HPDE6-E6E7 (cell line): ENCODE data around the gene SAFB.

Experiments
- DNase-seq: peaks from one replicate; pipeline ENCODE4 v3.0.0; 2011; ENCODE audit warnings: missing footprints; ENCODE audit errors: extremely low spot score

Gene SAFB

DNA sequence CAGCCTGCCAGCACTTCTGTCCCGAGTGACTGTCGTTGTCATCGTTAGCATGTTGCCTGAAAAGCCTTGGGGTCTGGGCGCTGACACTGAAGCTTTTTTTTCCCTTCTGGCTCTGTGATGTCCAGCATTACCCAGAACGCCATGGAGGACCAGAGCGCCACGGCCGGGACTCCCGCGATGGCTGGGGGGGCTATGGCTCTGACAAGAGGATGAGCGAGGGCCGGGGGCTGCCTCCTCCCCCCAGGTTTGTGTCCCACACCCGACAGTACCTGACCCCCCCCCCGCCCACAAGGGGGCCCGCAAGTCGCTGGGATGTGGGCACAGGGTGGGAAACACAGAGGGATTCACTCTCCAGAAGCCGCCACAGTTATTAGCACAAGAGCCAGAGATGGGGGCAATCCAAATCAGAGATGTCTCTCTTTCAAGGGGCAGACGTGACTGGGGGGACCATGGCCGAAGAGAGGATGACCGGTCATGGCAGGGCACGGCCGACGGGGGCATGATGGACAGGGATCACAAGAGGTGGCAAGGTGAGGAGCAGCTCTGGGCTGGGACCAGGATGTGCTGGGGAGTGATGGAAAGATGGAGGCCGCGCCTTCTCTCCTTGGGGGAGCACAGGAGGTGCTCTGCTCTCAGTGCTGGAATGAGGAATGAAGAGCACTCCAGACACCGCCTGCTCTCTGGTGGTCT is 44.2 kb downstream of the SAFB start:
- DNase-seq: no peak

DNA sequence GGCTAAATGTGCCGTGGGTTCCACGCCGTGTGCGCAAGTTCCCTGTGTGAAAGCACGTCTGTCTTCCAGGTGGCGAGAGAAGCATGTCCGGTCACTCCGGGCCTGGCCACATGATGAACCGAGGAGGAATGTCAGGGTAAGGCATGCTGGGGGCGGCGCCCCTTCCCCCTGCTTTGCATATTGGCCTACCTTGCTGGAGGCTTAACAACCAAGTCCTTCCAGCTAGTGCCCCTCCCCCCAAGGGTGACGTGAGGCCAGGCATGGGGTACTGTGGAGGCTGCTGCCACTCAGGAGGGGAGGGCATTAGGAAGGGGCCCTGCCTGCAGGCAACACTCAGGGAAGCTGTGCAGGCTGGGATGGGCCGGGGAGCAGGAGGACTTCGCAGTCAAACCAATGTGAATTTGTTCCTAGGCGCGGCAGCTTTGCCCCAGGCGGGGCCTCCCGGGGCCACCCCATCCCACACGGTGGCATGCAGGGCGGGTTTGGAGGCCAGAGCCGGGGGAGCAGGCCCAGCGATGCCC is 44.9 kb downstream of the SAFB start:
- no peak for DNase-seq

DNA sequence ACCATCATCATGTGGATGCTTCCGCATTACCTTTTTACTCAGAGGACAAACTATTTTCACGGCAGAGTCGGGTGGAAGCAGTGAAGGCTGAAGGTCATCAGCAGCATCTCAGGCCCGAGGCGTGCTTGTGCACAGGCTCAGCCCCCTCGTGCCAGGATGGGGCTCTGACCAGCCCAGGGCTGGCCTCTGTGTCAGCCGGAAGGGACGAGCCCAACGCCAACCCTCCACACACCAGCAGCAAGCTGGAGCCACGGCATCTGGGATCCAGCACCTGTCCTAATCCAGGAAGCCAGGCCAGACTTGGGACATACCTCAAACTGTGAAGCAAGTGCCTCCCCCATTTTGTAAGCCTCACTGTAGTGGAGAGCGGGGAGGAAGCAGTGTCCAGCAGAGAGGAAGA is 46.3 kb downstream of the SAFB start:
- DNase-seq: no peak

DNA sequence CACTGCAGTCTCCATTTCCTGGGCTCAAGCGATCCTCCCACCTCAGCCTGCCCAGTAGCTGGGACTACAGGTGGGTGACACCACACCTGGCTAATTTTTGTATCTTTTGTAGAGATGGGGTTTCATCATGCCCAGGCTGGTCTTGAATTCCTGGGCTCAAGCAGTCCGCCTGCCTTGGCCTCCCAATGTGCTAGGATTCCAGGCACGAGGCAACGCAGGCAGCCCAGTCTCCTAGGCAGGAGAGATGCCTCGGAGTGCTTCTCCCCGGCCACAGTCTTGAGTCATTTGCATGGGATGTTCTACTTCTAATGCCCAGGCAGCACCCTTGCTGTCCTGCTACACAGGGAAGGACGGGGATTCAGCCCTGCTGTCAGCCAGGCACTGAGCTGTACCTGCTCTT is 48.7 kb downstream of the SAFB start:
- no peak for DNase-seq

DNA sequence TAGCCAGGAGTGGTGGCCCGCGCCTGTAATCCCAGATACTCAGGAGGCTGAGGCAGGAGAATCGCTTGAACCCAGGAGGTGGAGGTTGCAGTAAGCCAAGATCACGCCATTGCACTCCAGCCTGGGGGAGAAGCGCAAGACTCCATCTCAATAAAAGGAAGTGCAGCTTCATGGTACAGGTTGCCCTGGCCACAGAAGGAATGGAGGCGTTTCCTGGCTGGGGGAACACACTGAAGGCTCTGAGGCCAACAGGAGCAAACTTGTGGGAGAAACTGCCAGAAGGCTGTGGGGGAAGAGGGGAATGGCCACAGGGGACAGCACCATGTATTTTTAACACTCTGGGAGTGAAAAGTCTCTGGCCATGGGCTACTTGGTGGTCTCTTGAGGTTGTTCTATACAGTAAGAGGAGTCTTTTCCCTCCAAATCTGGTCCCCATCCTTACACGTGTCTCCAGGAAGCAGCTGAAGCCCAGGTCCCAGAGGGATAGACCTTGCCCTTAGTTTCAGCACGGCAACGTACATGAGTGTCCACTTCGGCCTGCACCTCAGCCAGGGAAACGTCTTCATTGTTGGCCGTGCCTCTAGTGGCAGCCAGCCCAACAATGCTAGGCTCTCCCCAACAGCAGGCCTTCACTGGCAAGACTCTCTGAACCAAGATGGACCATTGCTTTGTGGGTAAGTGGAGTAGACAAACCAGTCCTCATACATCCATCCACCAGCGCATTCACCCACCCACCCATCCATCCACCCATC is 50.0 kb downstream of the SAFB start:
- no peak for DNase-seq

DNA sequence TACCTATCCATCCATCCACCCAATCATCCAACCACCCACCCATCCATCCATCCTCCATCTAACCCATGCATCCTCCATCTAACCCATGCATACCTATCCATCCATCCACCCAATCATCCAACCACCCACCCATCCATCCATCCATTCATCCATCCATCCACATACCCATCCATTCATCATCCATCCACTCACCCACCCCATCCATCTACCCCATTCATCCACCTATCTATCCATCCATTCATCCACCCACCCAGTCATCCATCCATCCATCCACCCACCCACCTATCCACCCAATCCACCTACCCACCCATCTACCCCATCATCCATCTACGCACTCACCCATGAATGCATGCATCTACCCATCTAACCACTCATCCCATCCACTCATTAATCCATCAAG is 50.9 kb downstream of the SAFB start:
- no peak for DNase-seq

DNA sequence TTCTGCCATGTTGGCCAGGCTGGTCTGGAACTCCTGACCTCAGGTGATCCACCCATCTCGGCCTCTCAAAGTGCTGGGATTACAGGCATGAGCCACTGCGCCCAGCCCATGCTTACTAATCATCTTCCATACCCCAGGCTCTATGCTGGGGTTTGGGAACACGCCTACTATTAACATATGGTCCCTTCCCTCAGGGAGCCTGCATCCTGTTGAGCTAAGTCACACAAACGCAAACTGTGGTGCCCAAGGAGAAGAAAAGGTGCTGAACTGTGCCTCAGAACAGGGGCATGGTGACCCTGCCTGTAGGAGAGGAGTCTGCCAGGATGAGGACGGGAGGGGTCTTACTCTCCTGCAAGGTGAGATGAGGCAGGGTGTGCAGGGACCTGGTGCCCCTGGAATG is 51.8 kb downstream of the SAFB start:
- no peak for DNase-seq

DNA sequence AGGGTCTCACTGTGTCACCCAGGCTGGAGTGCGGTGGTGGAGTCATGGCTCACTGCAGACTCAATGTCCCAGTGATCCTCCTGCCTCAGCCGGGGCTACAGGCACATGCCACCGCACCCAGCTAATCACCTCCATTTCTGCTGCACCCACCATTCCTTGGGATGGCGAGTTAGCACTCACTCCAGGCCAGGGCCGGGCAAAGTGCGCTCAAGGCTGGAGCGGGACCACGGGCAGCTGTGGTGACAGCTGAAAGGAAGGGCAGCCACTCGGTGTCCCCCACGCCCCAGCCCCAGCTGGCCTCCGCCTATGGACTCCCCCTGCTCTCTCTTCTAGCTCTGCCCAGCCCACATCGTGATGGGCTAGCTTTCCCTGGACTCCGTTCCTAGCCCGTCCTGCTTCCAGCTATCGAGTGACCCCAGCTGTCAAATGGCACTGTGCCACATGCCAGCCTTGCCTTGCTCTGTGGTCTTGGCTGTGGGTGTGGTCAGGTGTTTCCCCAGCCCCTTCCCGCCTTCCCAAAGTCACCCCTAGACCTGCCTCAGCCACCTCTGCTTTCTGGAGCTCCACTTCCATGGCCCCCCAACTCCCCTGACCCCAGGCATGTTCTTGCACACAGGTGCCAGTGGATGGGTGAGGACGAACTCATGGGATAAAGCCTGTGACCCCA is 53.4 kb downstream of the SAFB start:
- no peak for DNase-seq

DNA sequence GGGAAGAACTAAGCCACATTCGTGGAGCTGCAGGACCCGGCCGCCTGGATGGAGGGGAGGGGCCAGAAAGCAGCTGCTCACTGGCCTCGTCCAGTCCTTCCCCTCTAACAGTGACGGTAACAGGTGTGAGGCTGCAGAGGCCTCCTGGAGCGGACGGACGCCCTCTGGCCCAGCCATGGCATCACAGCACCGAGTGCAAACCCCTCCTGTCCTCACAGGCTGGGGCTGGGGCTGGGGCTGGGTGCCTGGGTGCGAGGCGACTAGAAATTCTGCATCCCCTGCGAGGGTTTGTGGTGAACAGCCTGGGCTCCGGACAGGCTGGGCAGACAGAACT is 53.9 kb downstream of the SAFB start:
- no peak for DNase-seq

DNA sequence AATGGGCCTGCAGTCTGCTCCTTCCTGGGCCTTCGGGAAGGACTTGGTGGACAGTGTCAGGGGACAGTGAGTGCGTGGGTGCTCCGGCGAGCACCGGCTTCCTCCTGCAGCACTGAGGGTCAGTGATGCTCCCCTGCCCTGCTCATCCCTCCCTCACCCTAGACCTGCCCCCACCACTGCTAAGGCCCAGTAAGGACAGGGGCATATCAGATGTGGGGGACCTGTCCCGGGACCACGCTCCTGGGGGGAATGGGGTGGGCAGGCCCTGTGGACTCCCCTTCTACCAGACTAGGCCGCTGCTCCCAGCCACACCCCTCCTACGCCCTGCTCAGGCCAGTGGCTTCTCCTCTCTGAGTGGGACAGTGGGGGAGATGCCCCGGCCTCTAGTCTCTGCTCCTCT is 54.3 kb downstream of the SAFB start:
- DNase-seq: no peak

DNA sequence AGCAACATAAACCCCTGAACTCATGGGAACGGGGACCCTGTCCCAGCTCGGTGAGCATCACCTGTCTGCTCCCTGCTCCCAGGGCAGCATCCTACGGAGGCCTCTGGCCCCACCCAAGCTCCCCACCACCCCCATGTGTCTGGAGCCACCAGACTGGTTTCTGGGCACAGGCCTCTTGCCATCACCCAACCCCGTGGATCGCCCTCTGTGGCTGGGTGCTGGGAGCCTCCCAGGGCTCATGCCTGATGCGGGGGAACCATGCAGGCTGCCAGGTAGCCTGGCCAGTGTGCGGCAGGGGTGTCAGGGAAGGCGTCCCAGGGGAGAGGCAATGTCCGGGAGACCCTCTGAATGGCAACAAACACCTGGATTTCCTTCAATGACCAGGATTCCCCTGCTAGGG is 54.7 kb downstream of the SAFB start:
- no peak for DNase-seq

DNA sequence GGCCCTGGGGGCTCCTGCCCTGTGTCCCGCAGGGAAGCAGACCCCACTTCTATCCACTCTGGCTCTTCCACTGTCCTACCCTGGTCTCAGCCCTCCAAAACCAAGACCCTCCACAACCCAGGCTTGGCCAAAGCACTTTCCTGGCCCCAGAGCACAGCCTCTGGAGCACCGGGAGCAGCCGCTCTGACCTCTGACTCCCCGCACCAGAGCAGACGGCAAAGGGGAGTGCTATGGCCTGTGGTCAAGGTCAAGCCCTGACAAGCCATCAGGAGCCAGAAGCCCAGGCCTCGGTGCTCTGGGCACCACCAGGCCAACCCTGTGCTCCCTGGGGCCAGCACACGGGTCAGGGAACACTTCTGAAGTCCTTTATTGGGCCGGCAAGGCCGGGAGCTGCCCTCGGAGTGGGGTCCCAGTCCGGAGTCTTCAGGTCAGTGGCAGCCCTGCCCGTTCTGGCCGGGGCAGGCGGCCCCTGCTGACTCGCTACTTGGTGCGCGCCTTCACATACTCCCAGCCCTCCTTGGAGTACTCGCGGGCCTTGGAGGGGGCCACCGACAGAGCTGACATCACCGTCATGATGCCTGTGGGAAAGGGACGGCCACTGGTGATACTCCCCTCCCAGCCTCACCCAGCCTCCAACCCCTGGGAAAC is 55.3 kb downstream of the SAFB start:
- DNase-seq: no peak

DNA sequence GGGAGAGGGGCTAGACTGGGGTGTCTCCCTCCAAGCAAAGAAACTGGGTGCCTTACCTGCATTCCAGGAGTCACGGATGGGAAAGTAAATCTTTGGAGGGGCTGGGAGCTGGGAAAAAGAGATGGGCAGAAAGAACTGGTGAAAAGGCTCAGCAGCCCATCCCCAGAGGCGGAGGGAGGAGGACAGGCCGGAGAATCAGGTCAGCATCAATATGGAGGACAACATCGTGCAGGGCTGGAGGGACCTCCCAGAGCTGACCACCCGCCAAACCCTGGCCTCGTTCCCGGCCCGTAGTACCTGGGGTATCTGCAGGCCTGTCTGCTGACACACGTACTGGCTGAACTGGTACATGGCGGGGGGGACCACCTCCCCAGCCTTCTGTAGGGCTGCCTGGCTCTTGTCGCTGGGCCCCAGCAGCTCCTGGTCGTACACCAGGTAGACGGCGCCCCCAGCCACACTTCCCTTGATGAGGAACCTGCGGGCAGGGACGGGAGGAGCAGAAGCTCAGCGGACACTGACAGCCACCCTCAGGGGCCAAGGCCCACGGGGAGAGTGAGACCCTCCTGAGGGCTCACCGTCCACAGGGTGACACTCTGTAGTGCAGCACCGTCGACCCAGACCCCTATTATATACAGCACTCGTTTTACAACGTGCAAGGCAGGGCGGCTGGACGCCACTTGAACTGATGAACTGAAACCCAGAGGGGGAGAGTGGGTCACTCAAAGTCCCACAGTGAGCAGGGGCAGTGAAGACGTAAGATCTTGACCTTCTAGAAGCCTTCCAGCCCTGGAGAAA is 56.6 kb downstream of the SAFB start:
- DNase-seq: no peak

DNA sequence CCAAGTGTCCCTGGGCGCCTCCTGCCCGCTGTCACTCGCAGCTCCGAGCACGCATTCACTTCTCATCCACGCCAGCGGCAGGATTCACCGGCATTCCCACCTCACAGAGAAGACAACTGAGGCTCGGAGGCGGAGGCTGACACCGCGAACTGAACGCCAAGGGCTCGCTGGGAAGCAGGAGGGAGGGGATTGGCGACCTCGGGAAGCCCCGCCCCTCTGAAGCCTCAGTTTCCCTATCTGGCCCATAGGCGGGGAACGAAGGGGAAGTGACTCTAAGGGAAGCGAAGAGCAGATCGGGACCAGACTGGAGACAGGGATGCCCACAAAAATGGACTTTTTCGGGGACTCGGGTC is 57.2 kb downstream of the SAFB start:
- no peak for DNase-seq

DNA sequence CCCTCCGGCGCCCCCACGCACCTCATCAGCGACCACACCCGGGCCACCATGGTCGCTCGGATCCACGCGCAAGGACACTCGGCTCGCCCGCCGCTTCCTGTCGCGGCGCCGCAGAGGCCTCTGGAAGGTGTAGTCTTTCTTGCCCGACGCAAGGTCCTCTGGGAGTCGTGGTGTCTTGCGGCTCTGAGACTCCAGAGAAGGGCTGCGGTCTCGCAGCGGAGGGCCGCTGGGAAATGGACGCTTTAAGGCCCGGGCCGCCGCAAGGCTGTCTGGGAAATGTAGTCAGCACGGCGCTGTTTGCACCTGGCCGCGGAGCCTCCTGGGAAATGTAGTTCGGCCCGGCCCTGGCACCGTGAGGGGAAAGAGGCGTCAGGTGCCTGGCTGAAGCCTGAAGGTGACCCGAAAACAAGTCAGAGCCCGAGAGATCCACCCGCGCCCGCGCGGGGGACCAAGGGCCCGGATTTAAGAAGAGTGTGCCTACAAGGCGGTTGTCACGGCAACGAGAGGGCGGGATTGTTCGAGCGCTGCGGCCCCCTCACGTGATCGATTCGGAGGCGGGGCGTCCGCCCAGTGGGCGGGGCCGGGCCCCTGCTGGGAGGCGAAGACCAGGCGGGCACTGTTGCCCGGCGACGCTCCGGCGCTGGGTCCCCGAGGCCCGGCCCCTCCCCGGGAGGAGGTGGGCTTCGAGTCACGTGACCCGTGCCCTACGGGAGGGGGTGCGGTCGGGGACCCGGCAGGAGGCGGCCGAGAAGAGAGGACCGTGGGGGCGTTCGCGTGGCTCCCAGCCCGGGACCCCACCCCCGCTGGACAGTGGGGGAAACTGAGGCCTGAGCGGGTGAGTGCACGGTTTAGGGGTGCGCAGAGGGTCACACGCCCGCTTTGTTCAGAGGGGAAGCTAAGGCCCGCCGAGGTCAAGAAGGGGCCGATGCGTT is 57.8 kb downstream of the SAFB start, which contains the start of the genes HSD11B1L and MICOS13:
TSS of gene HSD11B1L (plus strand) at position 591 of the 932 bp plus-strand sequence. CDS start 3,806 bp downstream, outside the sequence.
TSS of gene MICOS13 (minus strand) at position 80 of the 932 bp plus-strand sequence. CDS start at position 50, 30 bp downstream.
- DNase-seq: peak; percentile 98

DNA sequence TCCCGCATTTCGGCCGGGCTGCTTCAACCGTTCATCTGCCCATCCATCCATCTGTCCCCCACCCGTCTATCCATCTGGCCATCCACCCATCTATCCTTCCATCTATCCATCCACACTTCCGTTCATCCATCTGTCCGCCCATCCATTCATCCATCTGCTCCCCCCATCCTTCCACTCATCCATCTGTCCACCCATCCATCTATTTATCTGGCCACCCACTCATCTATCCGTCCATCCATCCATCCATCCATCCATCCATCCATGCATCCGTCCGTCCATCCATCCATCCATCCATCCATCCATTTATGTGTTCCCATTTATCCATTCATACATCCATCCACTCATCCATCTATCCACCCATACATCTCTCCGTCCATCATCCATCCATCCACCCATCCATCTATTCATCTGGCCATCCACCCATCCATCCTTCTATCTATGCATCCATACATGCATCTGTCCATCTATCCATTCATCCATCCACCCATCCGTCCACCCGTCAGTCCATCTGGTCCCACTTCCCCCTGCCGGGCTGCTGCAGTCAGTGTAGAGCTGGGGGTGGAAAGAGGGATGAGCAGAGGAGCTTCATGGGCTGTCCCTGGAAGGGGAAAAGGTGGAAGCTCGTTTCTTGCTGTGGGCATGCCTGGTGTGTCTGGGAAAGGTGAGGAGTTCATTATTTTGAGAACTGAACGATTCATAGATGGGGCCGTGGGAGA is 58.7 kb downstream of the SAFB start:
- no peak for DNase-seq

DNA sequence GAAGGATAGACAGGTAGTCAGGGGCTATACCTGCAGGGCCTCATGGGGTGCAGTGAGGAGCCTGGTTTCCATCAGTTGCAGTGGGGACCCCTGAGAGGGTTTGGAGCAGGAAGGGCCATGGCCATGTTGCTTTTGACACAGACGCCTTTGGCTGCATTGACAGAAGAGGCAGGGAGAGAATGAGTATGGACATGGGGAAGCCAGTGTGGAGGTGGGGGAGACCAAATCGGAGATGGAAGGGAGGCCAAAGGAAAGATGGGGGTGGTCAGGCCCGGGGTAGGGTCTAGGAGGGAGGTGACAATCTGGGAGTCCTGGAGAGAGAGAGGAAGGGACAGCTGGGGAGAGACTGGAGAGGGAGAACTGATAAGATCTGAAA is 59.2 kb downstream of the SAFB start:
- no peak for DNase-seq

DNA sequence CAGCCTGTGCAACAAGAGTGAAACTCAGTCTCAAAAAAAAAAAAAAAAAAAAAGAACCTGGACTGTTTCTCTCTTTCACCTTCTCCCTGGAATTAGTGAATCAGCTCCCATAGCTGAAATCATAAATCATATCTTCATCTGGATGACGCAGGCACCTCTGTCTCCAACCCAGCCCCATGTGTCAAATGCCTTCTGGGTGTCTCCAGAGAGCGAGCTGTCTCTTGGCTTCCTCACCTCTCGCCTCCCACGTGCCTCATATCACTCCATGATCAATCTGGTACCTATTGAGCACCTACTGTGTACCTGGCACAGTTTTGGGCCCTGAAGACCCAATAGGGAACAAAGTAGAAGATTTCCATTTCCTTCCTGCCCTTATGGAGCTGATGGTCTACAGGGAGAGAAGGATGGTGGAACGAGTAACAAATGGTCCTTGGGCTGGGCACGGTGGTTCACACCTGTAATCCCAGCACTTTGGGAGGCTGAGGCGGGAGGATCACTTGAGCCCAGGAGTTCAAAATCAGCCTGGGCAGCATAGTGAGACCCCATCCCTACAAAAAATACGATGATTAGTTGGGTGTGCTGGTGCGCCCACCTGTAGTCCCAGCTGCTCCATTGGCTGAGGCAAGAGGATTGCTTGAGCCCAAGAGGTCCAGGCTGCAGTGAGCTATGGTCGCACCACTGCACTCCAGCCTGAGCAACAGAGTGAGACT is 60.4 kb downstream of the SAFB start:
- no peak for DNase-seq
